ENCODE results near the gene HADHB.

- no peak for TF ChIP-seq CTCF (IDR thresholded peaks at IDR 0.05)
- no peak for TF ChIP-seq POLR2A (IDR thresholded peaks at IDR 0.05)
- TF ChIP-seq POLR2AphosphoS5 (IDR thresholded peaks at IDR 0.05): no peak
These were observed 6.3 kb upstream of the HADHB start for GRCh38 chr2:26238311-26238958.
